GM12801 (cell line): ENCODE results near the gene PPP1R15A.

ENCODE experiments used
- CTCF ChIP-seq: IDR thresholded peaks from one replicate; pipeline ENCODE4 v1.5.1; 2011; ENCODE audit warnings: control low read depth; ENCODE audit not compliant: insufficient read length; ENCODE audit errors: extremely low read depth

Gene PPP1R15A

GRCh38 chr19:48845384-48845783 is 26.8 kb upstream of the PPP1R15A start:
- TF ChIP-seq CTCF = no peak

- no peak for TF ChIP-seq CTCF
These were observed 19.9 kb upstream of the PPP1R15A start for GRCh38 chr19:48852292-48852691.

- TF ChIP-seq CTCF = no peak
These were observed 18.7 kb upstream of the PPP1R15A start for GRCh38 chr19:48853483-48853882.

GRCh38 chr19:48854103-48854502 is 18.1 kb upstream of the PPP1R15A start:
- TF ChIP-seq CTCF = no peak

GRCh38 chr19:48856921-48857320 is 15.3 kb upstream of the PPP1R15A start:
- TF ChIP-seq CTCF = no peak

- no peak for TF ChIP-seq CTCF
These were observed 13.1 kb upstream of the PPP1R15A start for GRCh38 chr19:48858984-48859710.

GRCh38 chr19:48859711-48860572 is 12.3 kb upstream of the PPP1R15A start:
- TF ChIP-seq CTCF = no peak
